Fibroblast of lung (primary cell): Measurements from ENCODE around the gene USP17L19.
"Not testable (repeated sequence)": the region's sequence is repeated elsewhere in the genome, so short reads cannot be mapped to it uniquely, and the experiment has no call there.

Experiments used
- EZH2 ChIP-seq: IDR thresholded peaks from 2 replicates; pipeline ENCODE4 v1.5.1; 2012; ENCODE audit warnings: low read length, control low read depth, mild to moderate bottlenecking; ENCODE audit errors: missing control alignments
- TF ChIP-seq, protein P1 (sequence below), 2 donors: IDR thresholded peaks in 1 of 2; conservative IDR thresholded peaks in 1 of 2; 1 replicate in 1 of 2; 2 replicates in 1 of 2; pipeline ENCODE4 v1.5.1; 2011 to 2012; ENCODE audit warnings: low read length in 2 of 2, control low read depth in 1 of 2, inconsistent platforms in 1 of 2, low read depth in 1 of 2, mild to moderate bottlenecking in 1 of 2

DNA sequence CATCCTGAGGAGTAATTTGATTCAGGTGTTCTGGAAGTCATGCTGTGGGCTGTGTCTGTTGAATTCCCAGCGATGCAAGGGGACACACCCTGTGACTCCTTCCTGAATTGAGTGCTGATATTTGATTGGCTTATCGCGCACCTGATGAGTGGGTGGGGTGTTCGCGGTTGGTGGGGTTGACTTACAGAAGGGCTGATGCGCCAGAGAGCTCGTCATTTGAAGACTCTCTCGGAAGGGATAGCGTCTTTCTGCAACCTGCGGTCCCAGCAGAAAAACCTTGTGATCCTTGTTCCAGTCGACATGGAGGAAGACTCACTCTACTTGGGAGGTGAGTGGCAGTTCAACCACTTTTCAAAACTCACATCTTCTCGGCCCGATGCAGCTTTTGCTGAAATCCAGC is 33.3 kb upstream of the USP17L19 start, which contains the start of gene USP17L12:
- TF ChIP-seq, protein P1, sequence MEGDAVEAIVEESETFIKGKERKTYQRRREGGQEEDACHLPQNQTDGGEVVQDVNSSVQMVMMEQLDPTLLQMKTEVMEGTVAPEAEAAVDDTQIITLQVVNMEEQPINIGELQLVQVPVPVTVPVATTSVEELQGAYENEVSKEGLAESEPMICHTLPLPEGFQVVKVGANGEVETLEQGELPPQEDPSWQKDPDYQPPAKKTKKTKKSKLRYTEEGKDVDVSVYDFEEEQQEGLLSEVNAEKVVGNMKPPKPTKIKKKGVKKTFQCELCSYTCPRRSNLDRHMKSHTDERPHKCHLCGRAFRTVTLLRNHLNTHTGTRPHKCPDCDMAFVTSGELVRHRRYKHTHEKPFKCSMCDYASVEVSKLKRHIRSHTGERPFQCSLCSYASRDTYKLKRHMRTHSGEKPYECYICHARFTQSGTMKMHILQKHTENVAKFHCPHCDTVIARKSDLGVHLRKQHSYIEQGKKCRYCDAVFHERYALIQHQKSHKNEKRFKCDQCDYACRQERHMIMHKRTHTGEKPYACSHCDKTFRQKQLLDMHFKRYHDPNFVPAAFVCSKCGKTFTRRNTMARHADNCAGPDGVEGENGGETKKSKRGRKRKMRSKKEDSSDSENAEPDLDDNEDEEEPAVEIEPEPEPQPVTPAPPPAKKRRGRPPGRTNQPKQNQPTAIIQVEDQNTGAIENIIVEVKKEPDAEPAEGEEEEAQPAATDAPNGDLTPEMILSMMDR (conservative IDR thresholded peaks at IDR 0.05 in 1 of 2, IDR thresholded peaks at IDR 0.05 in 1 of 2; ENCODE audit: low read depth in 1 of 2, low read length in 2 of 2): not testable (repeated sequence)
- TF ChIP-seq EZH2: not testable (repeated sequence)
